ENCODE measurements around the gene ZSCAN1. TPM values are rescaled to one million over a fixed set of nuclear protein-coding genes. Genes with fewer than 3 reads are reported as not detected.

The ZSCAN1 gene
- total RNA-seq, 2 experiments from 2014 or later: not detected

DNA sequence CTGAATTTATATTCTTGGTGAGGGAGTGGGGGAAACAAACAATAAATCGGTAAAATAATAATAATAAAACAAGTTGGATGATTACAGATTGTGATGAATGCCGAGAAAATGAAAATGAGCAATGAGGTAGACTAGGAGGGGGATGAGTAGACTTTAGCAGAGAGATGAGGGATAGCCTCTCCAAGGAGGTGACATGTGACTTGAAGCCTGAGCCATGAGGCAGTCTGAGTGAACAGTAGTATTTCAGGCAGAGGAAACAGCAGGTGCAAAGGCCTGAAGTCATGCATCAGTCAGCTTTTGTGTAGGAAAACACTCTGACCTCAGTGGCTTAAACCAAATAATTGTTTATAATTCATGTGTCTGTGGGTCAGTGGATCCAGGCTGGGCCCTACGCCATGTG is 29.9 kb downstream of the ZSCAN1 start:
- ChIA-PET POLR2A (no interaction called here), CTCF (interaction anchor here (0.6 kb wide), 1 partner anchor 82 kb away, joined by 3 read pairs; no protein-coding TSS in a partner anchor)
- H3K9me3 Mint-ChIP-seq: peaks cover 63% of the 10 kb centered on the region
- no peak for DNase-seq
- no peaks in the 10 kb centered on the region for H3K27me3 Mint-ChIP-seq
- peaks cover 27% of the 10 kb centered on the region for H3K36me3 Mint-ChIP-seq (ENCODE audit: low read depth)
- no peak overlapping the region for H3K27ac Mint-ChIP-seq
- peaks cover 4% of the 10 kb centered on the region for H3K4me1 Mint-ChIP-seq
- no peak overlapping the region for H3K4me3 Mint-ChIP-seq

DNA sequence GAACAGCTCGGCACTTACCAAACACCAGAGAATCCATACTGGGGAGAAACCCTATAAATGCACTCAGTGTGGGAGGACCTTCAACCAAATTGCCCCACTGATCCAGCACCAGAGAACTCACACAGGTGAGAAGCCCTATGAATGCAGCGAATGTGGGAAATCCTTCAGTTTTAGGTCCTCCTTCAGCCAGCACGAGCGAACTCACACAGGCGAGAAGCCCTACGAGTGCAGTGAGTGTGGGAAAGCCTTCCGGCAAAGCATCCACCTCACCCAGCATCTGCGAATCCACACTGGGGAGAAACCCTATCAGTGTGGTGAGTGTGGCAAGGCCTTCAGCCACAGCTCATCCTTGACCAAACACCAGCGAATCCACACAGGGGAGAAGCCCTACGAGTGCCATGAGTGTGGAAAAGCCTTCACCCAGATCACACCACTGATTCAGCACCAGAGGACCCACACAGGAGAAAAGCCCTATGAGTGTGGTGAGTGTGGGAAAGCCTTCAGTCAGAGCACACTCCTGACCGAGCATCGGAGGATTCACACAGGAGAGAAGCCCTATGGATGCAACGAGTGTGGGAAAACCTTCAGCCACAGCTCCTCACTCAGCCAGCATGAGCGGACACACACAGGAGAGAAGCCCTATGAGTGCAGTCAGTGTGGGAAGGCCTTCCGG is 33.6 kb downstream of the ZSCAN1 start:
- POLR2A ChIA-PET: no interaction called here
- Mint-ChIP-seq H3K27ac (no peak overlapping the region), H3K4me1 (no peaks in the 10 kb centered on the region), H3K27me3 (no peaks in the 10 kb centered on the region), H3K36me3 (ENCODE audit: low read depth) (peaks cover 15% of the 10 kb centered on the region), H3K4me3 (no peak overlapping the region), H3K9me3 (peaks cover 68% of the 10 kb centered on the region)
- DNase-seq: no peak
- CTCF ChIA-PET: no interaction called here

DNA sequence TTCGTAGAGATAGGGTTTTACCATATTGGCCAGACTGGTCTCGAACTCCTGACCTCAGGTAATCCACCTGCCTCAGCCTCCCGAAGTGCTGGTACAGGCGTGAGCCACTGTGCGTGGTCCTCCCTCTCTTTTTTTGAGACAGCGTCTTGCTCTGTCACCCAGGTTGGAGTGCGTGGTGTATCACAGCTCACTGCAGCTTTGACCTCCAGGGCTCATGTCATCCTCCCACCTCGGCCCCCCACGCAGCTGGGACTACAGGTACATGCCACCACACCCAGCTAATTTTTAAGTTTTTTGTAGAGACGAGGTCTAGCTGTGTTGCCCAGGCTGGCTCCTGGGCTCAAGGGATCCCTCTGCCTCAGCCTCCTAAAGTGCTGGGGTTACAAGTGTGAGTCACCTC is 46.0 kb downstream of the ZSCAN1 start:
- no peak for DNase-seq
- ChIA-PET CTCF (no interaction called here), POLR2A (no interaction called here)
- Mint-ChIP-seq H3K36me3 (ENCODE audit: low read depth) (peaks cover 13% of the 10 kb centered on the region), H3K27ac (no peak overlapping the region), H3K27me3 (no peaks in the 10 kb centered on the region), H3K4me1 (no peaks in the 10 kb centered on the region), H3K9me3 (peaks cover 45% of the 10 kb centered on the region), H3K4me3 (no peak overlapping the region)

DNA sequence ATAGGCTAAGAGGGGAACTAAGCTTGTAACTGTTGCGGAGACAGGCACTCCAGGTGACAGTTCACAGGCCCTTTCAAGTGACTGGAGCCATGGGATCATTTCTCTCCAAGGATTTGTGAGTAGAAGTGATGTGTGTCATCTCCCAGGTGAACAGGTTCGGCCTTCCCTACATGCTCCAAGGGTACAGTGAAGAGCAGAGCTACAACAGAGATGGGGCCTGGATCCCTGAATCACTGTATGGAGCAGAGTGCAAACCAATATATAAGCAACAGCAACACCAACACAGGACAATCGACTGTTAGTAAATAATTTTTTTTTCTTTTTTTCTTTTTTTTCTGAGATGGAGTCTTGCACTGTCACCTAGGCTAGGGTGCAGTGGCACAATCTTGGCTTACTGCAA is 49.2 kb downstream of the ZSCAN1 start:
- Mint-ChIP-seq H3K27me3 (no peaks in the 10 kb centered on the region), H3K4me1 (no peaks in the 10 kb centered on the region), H3K4me3 (no peak overlapping the region), H3K36me3 (ENCODE audit: low read depth) (peaks cover 22% of the 10 kb centered on the region), H3K27ac (no peak overlapping the region), H3K9me3 (peaks cover 42% of the 10 kb centered on the region)
- ChIA-PET CTCF (interaction anchor here (0.7 kb wide), 1 partner anchor 11 kb away, joined by 6 read pairs; no protein-coding TSS in a partner anchor), POLR2A (no interaction called here)
- DNase-seq: no peak

DNA sequence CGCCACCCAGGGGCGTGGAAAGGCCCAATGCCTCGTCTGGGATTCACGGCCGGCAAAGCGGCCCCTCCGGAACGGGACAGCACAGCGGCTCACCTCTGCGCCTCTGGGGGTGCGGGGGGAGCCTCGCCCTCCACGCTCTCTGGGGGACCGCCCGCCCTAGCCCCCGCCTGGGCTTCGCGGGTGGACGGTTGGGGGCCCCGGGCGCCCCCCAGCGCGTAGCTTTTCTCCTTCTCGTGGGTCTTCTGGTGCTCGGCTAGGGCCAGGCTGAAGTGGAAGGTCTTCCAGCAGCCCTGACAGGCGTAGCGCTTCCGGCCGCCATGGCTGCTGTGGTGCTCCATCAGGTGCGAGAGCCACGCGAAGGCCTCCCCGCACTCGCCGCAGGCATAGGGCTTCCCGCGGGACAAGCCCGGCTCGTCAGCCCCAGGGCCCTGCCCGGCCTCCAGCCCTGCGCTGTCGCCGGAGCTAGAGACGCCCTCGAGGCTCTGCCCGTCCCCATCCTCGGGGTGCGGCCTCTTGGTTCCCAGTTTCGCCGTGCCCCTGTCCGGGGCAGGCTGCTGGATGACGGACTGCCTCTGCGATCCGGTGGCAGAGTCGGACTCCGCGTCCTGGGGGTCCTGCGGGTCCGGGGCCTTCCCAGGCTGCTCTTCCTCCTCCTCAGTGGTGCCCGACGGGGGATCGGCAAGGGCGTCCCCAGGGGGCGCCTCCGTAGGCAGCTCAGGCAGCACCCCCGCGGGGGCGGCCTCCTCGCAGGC is 50.9 kb downstream of the ZSCAN1 start:
- Mint-ChIP-seq H3K36me3 (ENCODE audit: low read depth) (peaks cover 26% of the 10 kb centered on the region), H3K4me3 (no peak overlapping the region), H3K9me3 (peaks cover 36% of the 10 kb centered on the region), H3K27me3 (no peaks in the 10 kb centered on the region), H3K4me1 (no peaks in the 10 kb centered on the region), H3K27ac (no peak overlapping the region)
- no peak for DNase-seq
- ChIA-PET CTCF (no interaction called here), POLR2A (no interaction called here)

DNA sequence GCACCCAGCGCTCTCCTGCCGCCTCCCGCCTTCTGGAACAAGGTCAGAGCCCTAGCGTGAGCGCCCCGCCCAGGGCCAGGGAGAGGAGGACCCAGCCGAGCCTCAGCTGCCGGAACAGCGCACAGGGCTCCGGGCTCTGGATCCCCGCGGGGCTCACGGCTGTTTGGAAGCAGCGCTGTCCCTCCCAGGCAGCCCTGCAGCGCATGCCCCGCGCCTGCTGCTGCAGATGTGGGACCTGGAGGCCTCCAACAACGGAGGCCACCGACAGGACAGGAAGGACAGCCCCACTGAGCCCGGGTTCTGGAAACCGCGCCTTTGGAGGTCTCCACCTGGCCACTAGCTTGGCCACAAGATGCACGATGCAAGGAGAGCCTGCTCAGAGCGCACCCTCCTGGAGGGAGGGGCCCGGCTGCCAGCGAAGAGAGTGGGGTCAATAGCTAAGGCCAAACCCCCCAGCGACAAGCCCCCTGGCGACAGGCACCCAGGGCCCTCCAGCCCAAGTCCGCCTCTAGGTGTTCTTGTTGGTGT is 51.6 kb downstream of the ZSCAN1 start:
- Mint-ChIP-seq H3K9me3 (peaks cover 31% of the 10 kb centered on the region), H3K4me3 (no peak overlapping the region), H3K27ac (no peak overlapping the region), H3K4me1 (no peaks in the 10 kb centered on the region), H3K27me3 (no peaks in the 10 kb centered on the region), H3K36me3 (ENCODE audit: low read depth) (peaks cover 26% of the 10 kb centered on the region)
- ChIA-PET POLR2A (no interaction called here), CTCF (no interaction called here)
- DNase-seq: no peak

DNA sequence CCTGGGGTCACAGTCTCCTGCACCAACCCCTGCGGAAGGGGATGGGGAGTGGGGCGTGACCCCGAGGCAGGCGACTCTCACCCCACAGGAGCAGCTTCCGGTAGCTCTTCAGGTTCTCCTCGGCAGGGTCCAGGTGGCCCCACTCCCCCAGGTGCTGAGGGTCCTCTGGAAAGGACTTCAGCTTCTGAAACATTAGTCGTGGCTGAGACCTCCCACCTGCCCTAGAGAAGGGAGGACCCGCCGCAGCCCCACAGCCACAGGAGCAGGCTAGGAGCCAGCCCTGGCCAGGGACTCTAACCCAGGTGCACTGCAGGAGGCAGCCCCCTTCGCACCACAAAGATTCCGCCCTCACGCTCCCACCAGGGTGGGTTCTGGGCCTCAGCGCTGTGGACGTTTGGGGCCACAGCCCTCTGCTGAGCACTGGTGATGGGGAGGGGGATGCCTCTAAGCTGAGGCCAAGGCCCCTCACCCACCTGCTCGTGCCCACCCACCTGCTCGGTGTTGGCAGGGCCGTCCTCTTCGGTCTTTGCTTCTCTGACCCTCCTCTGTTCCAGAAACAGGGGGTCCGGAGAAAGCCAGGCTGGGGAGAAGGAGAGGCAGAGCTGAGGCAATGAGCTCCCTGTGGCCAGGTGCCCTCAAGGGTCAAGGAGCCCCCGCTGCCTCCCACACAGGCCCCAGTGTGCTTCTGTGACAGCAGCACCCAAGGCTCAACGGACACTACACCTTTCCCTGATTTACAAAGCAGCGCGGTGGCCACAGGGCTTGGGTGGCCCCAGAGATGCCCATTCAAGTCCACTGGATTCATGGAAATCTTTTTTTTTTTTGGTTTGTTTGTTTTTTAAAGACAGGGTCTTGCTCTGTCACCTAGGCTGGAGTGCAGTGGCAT is 53.2 kb downstream of the ZSCAN1 start:
- no peaks in the 10 kb centered on the region for H3K27me3 Mint-ChIP-seq
- peaks cover 27% of the 10 kb centered on the region for H3K36me3 Mint-ChIP-seq (ENCODE audit: low read depth)
- no peak overlapping the region for H3K27ac Mint-ChIP-seq
- H3K9me3 Mint-ChIP-seq: peaks cover 24% of the 10 kb centered on the region
- H3K4me1 Mint-ChIP-seq: no peaks in the 10 kb centered on the region
- DNase-seq: no peak
- no peak overlapping the region for H3K4me3 Mint-ChIP-seq
- ChIA-PET CTCF (no interaction called here), POLR2A (interaction anchor here (0.6 kb wide), 1 partner anchor 138 kb away, joined by 4 read pairs; no protein-coding TSS in a partner anchor)

DNA sequence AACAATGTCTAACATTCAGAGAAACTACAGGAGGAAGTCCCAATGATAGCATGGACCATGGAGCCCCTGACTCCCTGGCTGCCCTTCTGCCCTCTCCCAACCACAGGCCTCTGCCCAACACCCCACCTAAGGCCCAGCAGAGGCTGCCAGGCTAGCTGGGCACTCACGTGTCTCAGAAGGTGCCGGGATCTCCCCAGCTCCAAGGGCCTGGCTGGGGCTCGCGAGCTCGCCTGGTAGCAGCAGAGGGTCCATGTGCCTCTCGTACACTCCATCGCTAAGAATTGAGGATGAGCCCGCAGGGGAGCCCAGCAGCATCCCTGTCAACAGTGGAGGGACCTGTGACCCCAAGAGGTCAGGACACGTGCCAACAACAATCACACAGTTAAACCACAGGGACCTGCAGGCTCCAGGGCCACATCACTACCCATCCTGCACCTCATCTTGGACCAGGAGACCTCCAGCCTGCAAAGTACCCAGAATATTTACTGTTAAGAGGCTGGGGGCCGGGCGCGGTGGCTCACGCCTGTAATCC is 54.8 kb downstream of the ZSCAN1 start:
- H3K27me3 Mint-ChIP-seq: no peaks in the 10 kb centered on the region
- no peak for DNase-seq
- ChIA-PET POLR2A (no interaction called here), CTCF (no interaction called here)
- peaks cover 24% of the 10 kb centered on the region for H3K9me3 Mint-ChIP-seq
- H3K4me3 Mint-ChIP-seq: no peak overlapping the region
- H3K27ac Mint-ChIP-seq: no peak overlapping the region
- H3K4me1 Mint-ChIP-seq: no peaks in the 10 kb centered on the region
- peaks cover 28% of the 10 kb centered on the region for H3K36me3 Mint-ChIP-seq (ENCODE audit: low read depth)

DNA sequence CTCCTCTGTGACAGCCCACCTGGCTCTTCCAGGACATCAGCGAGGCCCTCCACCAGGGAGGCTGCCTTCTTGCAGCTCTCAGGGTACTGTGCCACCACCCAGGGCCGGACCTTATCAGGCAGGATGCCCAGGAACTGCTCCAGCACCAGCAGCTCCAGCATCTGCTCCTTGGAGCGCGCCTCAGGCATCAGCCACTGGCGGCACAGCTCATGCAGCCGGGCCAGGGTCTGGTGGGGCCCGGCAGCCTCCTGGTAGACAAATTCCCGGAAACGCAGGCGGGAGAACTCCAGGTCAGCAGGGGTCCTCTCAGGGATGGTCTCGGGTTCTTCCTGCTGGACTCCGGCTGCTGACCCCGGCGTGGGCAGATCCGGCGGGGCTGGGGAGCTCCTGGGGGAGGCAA is 56.0 kb downstream of the ZSCAN1 start:
- no peak overlapping the region for H3K27ac Mint-ChIP-seq
- peaks cover 26% of the 10 kb centered on the region for H3K36me3 Mint-ChIP-seq (ENCODE audit: low read depth)
- H3K4me1 Mint-ChIP-seq: no peaks in the 10 kb centered on the region
- no peaks in the 10 kb centered on the region for H3K27me3 Mint-ChIP-seq
- no peak overlapping the region for H3K4me3 Mint-ChIP-seq
- CTCF ChIA-PET: no interaction called here
- H3K9me3 Mint-ChIP-seq: peaks cover 21% of the 10 kb centered on the region
- POLR2A ChIA-PET: no interaction called here
- no peak for DNase-seq

DNA sequence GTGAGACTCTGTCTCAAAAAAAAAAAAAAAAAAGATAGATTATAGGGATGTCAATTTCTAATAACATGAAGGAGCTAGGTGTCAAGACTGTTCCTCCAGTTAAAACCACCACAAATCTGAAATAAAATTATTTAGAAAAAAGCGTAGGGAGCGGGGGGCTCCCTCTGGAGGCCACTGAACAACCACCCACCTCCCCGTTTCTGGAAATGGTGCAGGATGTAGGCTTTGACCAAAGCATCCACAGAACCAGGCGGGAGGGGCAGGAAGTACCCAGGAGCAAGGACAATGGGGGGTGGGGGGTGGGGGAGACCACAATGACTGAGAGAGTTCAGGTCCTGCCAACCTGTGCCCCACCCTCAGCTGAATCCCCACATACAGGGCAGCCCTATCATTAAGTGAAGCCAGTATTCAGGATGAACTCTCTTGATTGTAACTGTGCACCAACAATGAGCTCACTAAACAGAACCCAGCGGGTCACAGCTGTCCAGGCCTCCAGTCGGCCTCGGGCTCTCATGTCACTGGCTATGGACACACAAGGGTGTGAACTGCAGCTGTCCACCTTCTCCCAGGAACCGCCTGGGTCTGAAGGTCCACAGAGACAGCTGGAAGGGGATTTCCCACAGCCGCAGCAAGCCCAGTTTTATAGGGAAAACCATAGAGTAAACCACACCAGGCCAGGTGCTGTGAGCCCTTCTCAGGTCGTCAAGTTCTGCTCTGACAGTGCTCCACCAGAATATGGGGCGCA is 57.6 kb downstream of the ZSCAN1 start:
- CTCF ChIA-PET: no interaction called here
- DNase-seq: no peak
- POLR2A ChIA-PET: no interaction called here
- Mint-ChIP-seq H3K27ac (no peak overlapping the region), H3K27me3 (no peaks in the 10 kb centered on the region), H3K4me3 (no peak overlapping the region), H3K9me3 (peaks cover 27% of the 10 kb centered on the region), H3K4me1 (no peaks in the 10 kb centered on the region), H3K36me3 (ENCODE audit: low read depth) (peaks cover 26% of the 10 kb centered on the region)

DNA sequence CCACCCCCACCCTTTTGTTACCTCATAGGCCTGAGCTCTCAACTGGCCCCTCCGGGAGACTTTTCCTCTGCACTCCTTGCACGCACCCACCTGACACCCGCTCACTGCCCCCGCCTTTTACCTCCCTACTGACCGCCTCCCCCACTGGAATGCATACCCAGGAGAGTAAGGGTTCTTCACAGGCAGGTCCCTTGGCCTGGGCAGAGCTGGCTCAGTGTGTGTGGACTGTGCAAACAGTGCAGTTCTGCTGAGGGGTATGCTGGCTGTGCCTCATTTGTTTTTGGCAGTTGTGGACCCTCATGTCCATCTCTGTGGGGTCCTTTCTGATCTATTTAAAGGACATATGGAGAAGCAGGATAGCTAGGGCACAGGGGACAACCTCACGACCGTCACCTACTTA is 59.2 kb downstream of the ZSCAN1 start:
- DNase-seq: no peak
- H3K27ac Mint-ChIP-seq: no peak overlapping the region
- no peaks in the 10 kb centered on the region for H3K27me3 Mint-ChIP-seq
- H3K4me1 Mint-ChIP-seq: peaks cover 6% of the 10 kb centered on the region
- CTCF ChIA-PET: no interaction called here
- POLR2A ChIA-PET: no interaction called here
- H3K4me3 Mint-ChIP-seq: no peak overlapping the region
- peaks cover 25% of the 10 kb centered on the region for H3K36me3 Mint-ChIP-seq (ENCODE audit: low read depth)
- H3K9me3 Mint-ChIP-seq: peaks cover 29% of the 10 kb centered on the region

DNA sequence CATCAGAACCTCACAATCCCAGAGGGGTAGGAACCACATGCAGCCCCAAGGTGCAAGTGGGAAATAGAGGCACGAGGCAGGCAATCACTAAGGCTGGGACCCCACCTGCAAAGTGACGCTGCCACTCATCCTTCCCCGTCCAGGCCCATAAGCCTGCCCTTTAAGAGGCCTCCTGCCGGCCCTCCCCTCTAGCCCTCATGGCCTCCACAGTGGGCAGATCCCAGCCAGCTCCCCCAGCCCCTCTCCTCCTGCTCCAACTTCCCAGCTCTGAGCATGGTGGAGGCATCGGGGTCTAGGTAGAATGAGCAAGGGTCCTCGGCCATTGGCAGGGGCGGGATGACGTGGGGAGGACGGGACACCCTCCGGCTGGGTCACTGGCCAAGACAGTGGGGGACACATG is 61.5 kb downstream of the ZSCAN1 start:
- POLR2A ChIA-PET: no interaction called here

More for the DNA sequence above, 61.5 kb downstream of the ZSCAN1 start:
- Mint-ChIP-seq H3K4me3 (no peak overlapping the region), H3K9me3 (peaks cover 35% of the 10 kb centered on the region), H3K27ac (no peak overlapping the region), H3K27me3 (no peaks in the 10 kb centered on the region), H3K36me3 (ENCODE audit: low read depth) (peaks cover 27% of the 10 kb centered on the region), H3K4me1 (peaks cover 12% of the 10 kb centered on the region)
- CTCF ChIA-PET: interaction anchor here (0.5 kb wide), 1 partner anchor 174 kb away, joined by 4 read pairs; no protein-coding TSS in a partner anchor
- DNase-seq: no peak
